ENCODE data around the gene KLHL29.

DNA sequence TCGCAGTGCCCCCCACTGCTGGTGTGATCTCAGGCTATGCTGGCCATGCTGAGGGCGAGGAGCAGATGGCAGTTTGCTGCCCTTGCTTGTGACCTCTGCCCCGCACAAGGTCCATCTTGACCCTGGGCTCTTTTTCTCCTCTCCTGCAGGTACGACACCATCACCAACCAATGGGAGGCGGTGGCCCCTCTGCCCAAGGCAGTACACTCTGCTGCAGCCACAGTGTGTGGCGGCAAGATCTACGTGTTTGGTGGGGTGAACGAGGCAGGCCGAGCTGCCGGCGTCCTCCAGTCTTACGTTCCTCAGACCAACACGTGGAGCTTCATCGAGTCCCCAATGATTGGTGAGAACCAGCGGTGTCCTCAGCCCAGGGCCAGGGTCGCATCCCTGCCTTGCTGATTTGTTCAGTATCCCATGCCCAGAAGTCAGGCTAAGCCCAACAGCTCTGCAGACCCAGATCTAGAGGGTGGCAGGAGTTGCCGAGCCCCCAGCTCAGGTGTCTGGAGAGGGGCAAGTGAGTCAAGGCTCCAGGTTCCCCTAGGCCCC is 318.1 kb downstream of the KLHL29 start:
- TF ChIP-seq EZH2 (optimal IDR thresholded peaks at IDR 0.05; ENCODE audit: low read depth, low read length) = no peak
- TF ChIP-seq, protein P1, sequence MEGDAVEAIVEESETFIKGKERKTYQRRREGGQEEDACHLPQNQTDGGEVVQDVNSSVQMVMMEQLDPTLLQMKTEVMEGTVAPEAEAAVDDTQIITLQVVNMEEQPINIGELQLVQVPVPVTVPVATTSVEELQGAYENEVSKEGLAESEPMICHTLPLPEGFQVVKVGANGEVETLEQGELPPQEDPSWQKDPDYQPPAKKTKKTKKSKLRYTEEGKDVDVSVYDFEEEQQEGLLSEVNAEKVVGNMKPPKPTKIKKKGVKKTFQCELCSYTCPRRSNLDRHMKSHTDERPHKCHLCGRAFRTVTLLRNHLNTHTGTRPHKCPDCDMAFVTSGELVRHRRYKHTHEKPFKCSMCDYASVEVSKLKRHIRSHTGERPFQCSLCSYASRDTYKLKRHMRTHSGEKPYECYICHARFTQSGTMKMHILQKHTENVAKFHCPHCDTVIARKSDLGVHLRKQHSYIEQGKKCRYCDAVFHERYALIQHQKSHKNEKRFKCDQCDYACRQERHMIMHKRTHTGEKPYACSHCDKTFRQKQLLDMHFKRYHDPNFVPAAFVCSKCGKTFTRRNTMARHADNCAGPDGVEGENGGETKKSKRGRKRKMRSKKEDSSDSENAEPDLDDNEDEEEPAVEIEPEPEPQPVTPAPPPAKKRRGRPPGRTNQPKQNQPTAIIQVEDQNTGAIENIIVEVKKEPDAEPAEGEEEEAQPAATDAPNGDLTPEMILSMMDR (IDR thresholded peaks at IDR 0.05; ENCODE audit: low read length) = no peak
